ENCODE results near the gene KLHL6. TPM values are rescaled to one million over a fixed set of nuclear protein-coding genes. Genes with fewer than 3 reads are reported as not detected.
A peak's percentile ranks its signal among the peaks of the same experiment; 100 is the strongest.

KLHL6 gene
- total RNA-seq, 1 donor from 2014 or later = 24.7 TPM

GRCh38 chr3:183491923-183492848 is 63.3 kb downstream of the KLHL6 start:
- Histone ChIP-seq H3K4me1 (no peaks in the 10 kb centered on the region), H3K4me3 (no peak overlapping the region), H3K27me3 (no peaks in the 10 kb centered on the region), H3K27ac (no peak overlapping the region), H3K9me3 (no peaks in the 10 kb centered on the region), H3K36me3 (peaks cover 7% of the 10 kb centered on the region)
- intact Hi-C loops (cut with DNase I) = no loop called here
- no peak for DNase-seq
- ATAC-seq = peak; percentile 32
- TF ChIP-seq CTCF (IDR thresholded peaks at IDR 0.05) = no peak

GRCh38 chr3:183491109-183491922 is 64.2 kb downstream of the KLHL6 start:
- Histone ChIP-seq H3K4me3 (no peak overlapping the region), H3K27me3 (no peaks in the 10 kb centered on the region), H3K9me3 (no peaks in the 10 kb centered on the region), H3K27ac (no peak overlapping the region), H3K36me3 (peaks cover 7% of the 10 kb centered on the region), H3K4me1 (no peaks in the 10 kb centered on the region)
- no peak for ATAC-seq
- intact Hi-C loops (cut with DNase I) = no loop called here
- TF ChIP-seq CTCF (IDR thresholded peaks at IDR 0.05) = no peak
- no peak for DNase-seq

- H3K36me3 ChIP-seq = peaks cover 7% of the 10 kb centered on the region
Observed at GRCh38 chr3:183490653-183491052, 64.9 kb downstream of the KLHL6 start.

GRCh38 chr3:183490211-183490601 is 65.3 kb downstream of the KLHL6 start:
- intact Hi-C loops (cut with DNase I) = no loop called here
- no peak overlapping the region for H3K4me3 ChIP-seq
- no peaks in the 10 kb centered on the region for H3K9me3 ChIP-seq
- no peaks in the 10 kb centered on the region for H3K27me3 ChIP-seq
- H3K4me1 ChIP-seq = no peaks in the 10 kb centered on the region
- no peak overlapping the region for H3K27ac ChIP-seq
- DNase-seq (no peak), ATAC-seq (no peak)
- no peak for TF ChIP-seq CTCF (IDR thresholded peaks at IDR 0.05)
- H3K36me3 ChIP-seq = peaks cover 7% of the 10 kb centered on the region

More at GRCh38 chr3:183490653-183491052, 64.9 kb downstream of the KLHL6 start:
- TF ChIP-seq CTCF (IDR thresholded peaks at IDR 0.05) = no peak
- ATAC-seq (no peak), DNase-seq (no peak)
- Histone ChIP-seq H3K4me3 (no peak overlapping the region), H3K27ac (no peak overlapping the region), H3K9me3 (no peaks in the 10 kb centered on the region), H3K27me3 (no peaks in the 10 kb centered on the region), H3K4me1 (no peaks in the 10 kb centered on the region)
- intact Hi-C loops (cut with DNase I) = no loop called here

GRCh38 chr3:183489455-183490210 is 65.9 kb downstream of the KLHL6 start:
- no peaks in the 10 kb centered on the region for H3K4me1 ChIP-seq
- H3K36me3 ChIP-seq = peaks cover 7% of the 10 kb centered on the region
- no peaks in the 10 kb centered on the region for H3K9me3 ChIP-seq
- ATAC-seq = no peak
- DNase-seq = no peak
- intact Hi-C loops (cut with DNase I) = no loop called here
- no peak for TF ChIP-seq CTCF (IDR thresholded peaks at IDR 0.05)
- no peaks in the 10 kb centered on the region for H3K27me3 ChIP-seq
- H3K27ac ChIP-seq = no peak overlapping the region
- no peak overlapping the region for H3K4me3 ChIP-seq
